ENCODE measurements around the gene NSL1.

- no peak for TF ChIP-seq CTCF (IDR thresholded peaks at IDR 0.05)
- TF ChIP-seq ZFX (IDR thresholded peaks at IDR 0.05; ENCODE audit: borderline replicate concordance): no peak
Observed at GRCh38 chr1:212794561-212795014, 3.0 kb upstream of the NSL1 start.

Data from 22Rv1 (cell line).